Adipose tissue (tissue), 3 donors: ENCODE measurements around the gene ASAH2. TPM values are rescaled to one million over a fixed set of nuclear protein-coding genes. Genes with fewer than 3 reads are reported as not detected.

Source experiments
- H3K27ac ChIP-seq: one replicate; pipeline ENCODE4 v1.5.1; 2013; ENCODE audit warnings: low read depth, low read length
- WGBS, 3 donors: extraction: QIAGEN DNeasy Blood & Tissue Kit; methylation state at CpG; one replicate each; pipeline ENCODE4 v1.1.7; 2013; 5-methylcytosine and 5-hydroxymethylcytosine counted together
- polyA plus RNA-seq, 3 donors: library from polyadenylated mRNA; stranded (reverse); fragments of 200-250 nt; gene quantifications; one replicate each; pipeline ENCODE4 v1.2.3, GENCODE V29; 2013
- donor health status: healthy with polysubstance abuse.
- donor health status: Bipolar disorder and iron deficiency.
- donor health status: healthy.

Gene ASAH2
- polyA plus RNA-seq: under 1 TPM; 0.11 to 0.70 (median 0.40) TPM

DNA sequence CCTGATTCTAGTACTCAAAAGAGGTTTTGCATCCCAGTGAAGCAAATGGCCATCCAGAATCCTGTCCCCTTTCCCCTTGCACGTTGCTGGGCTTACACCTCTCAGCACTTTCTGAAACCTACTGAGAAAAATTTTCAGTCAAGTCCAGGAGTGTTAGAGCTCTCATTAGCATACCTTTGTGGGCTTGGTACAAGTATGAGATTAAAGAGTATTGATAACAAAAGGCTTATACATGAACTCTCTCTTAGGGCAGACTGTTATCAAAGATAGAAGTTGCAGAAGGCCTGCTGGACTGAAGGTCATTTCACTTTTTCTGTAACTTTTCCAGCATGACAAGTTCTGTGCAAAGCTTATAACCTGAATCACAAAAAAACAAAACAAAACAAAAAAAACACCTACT, at the start of gene ASAH2:
ASAH2 (minus strand) TSS at position 123 of the 400 bp plus-strand sequence. CDS start 2,906 bp downstream, outside the sequence.
- H3K27ac ChIP-seq: no peak within 1 kb of the TSS
- 22 to 50% (median 39%) methylated on average over 1 of the region's 1 CpG for WGBS, 3 donors

DNA sequence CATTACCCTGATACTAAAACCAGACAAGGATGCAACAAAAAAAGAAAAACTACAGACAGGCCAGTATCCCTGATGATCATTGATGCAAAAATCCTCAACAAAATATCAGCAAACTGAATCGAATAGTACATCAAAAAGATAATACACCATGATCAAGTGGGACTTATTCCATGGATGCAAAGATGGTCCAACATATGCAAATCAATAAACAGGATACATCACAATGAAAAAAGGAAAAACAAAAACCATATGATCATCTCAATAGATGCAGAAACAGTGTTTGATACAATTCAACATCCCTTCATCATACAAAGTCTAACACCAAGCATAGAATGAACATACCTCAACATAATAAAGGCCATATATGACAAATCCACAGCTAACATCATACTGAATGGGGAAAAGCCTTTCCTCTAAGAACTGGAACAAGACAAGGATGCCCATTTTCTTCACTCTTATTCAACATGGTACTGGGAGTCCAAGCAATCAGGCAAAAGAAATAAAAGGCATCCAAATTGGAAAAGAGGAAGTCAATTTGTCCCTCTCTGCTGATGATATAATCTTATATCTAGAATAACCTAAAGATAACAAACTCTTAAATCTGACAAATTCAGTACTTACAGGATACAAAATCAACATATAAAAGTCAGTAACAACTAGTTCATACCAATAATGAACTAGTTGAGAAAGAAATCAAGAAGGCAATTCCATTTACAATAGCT, 48.8 kb upstream of the ASAH2 start:
- WGBS, 3 donors: 91 to 100% (median 100%) methylated on average over 1 of the region's 1 CpG
- no peak overlapping the region for H3K27ac ChIP-seq

DNA sequence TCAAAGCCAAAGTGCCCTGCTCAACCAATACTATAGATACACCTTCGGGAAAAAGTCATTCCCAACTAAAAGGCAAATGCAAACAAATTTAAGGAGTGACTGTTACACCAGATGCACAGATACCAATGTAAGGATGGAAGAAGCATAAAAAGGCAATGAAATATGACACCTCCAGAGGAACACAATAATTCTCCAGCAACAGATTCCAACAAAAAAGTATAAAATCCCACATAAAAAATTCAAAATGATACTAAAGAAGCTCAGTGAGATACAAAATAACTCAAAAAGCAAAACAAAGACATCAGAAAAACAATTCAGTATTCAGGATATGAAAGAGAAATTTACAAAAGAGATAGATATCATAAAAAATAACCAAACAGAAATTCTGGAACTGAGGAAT, 44.1 kb upstream of the ASAH2 start:
- H3K27ac ChIP-seq: no peak overlapping the region
- WGBS, 3 donors: 47 to 90% (median 89%) methylated on average over 1 of the region's 1 CpG

DNA sequence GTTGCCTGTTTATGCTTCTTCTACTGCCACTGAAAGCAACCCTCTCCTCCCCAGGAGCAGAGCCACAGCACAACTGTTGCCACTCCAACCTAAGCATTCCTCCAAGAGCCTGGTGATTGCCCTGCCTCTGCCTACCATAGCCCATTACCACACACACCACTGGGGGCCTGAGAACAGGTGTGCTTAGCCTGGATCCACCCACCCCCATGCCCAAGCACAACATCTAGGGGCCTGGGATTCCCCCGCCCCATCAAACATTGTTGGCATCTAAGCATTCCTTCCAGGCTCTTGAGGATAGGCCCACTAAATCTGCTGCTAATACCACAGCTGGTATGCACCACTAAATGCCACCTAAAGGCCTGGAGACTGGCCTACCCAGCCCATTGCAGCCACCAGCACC, 43.3 kb upstream of the ASAH2 start:
- H3K27ac ChIP-seq: no peak overlapping the region
- WGBS, 3 donors: 100% methylated on average over 1 of the region's 1 CpG

DNA sequence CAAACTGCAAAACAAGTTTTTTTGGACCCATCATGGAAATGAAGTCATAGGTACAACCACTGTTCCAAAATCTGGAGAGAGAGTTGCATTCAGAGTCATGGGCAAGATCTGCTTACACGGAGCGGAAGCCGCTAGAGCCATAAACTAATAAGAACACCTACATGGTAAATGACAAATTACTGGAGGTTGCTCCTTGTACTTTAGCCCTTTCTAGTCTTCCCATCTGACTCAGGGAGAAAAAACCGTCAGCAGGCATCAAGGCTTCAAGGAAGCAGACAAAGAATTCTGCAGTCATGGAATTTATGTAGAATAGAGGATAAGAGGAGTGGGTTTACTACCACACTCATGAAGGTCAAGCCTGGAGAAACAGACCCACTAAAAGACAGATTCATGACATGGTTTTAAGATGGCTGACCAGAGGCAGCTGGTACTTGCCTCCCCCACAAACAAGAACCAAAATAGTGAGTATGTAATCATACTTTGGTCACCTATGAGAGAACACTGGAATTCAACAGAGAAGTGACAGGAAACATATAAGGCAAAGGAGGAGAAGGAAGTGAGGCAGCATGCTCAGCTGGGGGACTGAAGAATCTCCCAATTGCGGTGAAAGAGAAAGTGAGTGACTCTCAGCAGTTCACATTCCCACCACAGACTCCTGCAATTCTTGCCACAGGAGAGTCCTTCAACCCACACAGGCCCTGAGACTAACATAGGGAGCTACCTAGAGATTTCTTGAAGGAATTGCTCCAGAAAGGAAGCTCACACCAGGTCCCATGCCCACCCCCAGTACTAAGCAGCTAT, 42.4 kb upstream of the ASAH2 start:
- H3K27ac ChIP-seq: no peak overlapping the region
- 80 to 84% (median 82%) methylated on average over 5 of the region's 5 CpGs for WGBS, 3 donors

DNA sequence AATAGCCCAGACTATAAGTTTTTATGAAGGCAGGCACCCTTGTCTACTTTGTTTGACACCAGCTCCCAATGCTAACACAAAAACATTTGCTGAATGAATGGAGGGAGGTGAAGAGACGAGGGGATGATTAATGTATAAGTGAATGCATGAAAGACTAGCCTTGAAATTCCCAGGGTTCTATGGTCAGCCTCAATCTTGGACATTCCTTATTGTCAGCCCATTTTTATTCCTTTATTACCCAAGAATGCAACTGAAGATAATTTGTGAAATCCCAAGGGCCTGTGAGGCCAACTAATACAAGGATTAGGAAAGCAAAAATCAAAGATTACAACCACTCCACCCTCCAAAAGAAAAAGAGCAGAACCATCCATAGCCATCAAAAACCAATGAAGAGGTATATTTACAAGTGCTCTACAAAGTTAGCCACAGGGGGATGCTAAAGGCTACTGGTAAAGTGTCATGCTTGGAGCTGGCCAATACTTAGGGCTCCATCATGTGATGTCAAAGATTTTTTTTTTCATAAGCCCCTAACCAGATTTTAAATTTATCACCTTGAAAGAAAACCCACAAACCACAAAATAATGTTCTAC, 40.0 kb upstream of the ASAH2 start:
- 52 to 64% (median 57%) methylated on average over 1 of the region's 1 CpG for WGBS, 3 donors
- H3K27ac ChIP-seq: no peak overlapping the region

DNA sequence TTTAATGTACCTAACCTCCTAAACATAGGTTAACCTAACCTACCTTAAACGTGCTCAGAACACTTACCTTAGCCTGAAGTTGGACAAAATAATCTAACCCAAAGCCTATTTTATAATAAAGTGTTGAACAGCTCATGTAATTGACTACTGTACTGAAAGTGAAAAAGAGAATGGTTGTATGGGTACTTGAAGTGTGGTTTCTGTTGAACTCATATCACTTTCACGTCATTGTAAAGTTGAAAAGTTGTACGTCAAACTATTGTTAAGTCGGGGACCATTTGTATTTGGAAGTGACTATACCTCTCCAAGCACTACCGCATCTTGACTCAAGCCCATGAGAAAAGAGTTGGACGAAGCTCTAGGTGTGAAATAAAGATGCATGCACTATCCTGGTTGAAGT, 37.9 kb upstream of the ASAH2 start:
- no peak overlapping the region for H3K27ac ChIP-seq
- WGBS, 3 donors: 85 to 91% (median 91%) methylated on average over 6 of the region's 6 CpGs

DNA sequence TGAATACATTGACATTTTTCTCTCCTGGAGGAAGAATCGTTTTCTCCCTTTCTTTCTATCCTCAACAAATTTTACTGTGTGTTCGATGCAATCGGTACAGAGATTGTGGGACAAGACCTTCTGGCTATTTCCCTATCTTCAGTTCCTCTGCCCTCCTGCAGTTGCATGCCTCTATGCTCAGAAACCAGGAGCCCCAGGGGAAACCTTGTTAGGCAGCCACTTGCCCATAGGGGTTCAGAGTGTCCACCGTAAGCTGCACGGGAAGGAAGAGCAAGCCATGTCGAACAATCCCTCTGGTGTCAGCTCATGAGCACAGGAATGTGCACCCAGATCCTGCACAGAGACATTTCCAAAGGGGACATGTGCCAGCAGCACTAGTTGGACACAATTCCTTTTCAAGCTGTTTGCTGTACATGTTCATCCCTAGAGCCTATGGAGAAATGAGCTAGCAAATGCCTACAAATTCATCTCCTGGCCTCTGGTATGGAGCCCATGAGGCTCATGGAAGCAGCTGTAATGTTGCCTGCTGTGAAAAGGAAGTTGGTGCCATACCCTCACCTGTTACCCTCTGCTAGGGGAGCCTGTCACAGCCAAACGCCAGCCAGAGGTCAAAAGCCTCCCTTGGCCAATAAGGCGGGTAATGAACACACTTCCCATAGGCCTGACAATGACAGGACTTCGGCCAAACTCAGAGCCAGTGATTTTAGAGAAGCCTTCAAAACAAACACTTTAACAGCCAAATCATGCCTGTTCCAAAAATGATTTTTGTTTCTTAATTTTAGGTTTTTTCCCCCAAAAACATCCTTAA, 35.9 kb upstream of the ASAH2 start:
- H3K27ac ChIP-seq: no peak overlapping the region
- 60 to 80% (median 65%) methylated on average over 9 of the region's 9 CpGs for WGBS, 3 donors

DNA sequence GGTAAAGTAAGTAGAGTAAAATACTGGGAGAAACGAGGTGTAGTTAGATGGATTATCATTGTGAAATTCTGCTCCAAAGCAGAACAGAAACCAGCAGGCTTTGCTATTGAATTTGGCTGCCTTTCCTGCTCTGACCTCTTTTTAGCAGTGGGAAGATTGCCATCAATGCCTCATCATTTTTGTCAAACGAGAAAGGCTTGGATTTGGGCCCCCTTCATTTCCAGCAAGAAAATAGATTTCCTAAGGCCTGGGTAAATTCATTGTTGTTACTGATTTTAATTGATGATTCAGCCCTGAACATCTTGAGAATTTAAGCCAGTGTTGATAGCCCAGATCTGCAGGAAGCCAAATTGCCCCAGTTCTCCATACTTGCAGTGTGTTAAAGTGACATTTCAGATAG, 35.2 kb upstream of the ASAH2 start:
- no peak overlapping the region for H3K27ac ChIP-seq

DNA sequence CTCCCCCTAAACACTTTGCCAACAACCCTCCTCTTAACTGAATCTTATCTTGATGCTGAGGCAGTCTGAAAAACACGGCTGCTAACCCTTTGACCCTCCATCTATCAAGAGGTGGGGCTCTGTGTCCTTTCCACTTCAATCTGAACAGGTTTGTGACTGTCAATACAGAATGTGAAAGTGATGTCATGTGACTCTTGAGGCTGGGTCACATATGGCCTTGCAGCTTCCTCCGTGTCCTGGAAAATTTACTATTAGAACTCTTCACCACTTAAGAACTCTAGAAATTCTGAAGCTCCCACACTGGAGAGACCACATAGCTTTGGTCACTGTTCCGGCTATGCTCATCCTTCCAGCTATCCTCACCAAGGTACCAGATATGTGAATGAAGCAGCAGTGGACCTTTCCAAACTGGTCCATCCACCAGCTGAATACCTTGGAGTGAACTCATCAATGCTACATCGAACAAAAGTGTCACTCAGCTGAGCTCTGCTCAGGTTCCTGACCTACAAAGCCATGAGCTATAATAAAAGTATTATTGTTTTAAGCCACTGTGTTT, 30.7 kb upstream of the ASAH2 start:
- WGBS, 3 donors: 78 to 84% (median 83%) methylated on average over 4 of the region's 4 CpGs
- H3K27ac ChIP-seq: no peak overlapping the region

More for the DNA sequence above, 35.2 kb upstream of the ASAH2 start:
- WGBS, 3 donors: 27 to 33% (median 29%) methylated on average over 2 of the region's 2 CpGs

DNA sequence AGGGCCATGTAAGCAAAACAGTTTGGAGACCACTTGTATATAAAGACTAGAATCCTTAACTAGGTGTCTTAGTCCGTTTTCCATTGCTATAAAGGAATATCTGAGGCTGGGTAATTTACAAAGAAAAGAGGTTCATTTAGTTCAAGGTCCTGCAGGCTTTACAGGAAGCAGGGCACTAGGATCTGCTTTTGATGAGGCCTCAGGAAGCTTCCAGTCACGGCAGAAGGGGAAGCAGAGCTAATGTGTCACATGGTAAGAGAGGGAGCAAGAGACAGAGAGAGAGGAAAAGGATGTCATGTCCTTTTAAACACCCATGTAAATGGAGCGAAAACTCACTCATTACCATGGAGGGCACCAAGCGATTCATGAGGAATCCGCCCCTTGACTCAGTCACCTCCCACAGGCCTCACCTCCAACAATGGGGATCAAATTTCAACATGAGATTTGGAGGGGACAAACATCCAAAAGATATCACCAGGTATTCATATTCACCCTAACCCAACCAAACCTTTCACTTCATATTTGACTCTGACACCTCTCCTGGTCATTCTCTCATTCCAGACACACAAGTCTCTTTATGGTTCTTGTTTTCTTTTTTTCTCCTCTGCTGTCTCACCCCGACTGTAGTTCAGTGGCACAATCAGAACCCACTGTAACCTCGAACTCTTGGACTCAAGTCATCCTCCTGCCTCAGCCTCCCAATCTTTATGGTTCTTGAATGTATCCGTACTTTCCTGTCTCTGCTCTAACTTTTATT, 30.1 kb upstream of the ASAH2 start:
- 77 to 86% (median 81%) methylated on average over 8 of the region's 8 CpGs for WGBS, 3 donors
- no peak overlapping the region for H3K27ac ChIP-seq

DNA sequence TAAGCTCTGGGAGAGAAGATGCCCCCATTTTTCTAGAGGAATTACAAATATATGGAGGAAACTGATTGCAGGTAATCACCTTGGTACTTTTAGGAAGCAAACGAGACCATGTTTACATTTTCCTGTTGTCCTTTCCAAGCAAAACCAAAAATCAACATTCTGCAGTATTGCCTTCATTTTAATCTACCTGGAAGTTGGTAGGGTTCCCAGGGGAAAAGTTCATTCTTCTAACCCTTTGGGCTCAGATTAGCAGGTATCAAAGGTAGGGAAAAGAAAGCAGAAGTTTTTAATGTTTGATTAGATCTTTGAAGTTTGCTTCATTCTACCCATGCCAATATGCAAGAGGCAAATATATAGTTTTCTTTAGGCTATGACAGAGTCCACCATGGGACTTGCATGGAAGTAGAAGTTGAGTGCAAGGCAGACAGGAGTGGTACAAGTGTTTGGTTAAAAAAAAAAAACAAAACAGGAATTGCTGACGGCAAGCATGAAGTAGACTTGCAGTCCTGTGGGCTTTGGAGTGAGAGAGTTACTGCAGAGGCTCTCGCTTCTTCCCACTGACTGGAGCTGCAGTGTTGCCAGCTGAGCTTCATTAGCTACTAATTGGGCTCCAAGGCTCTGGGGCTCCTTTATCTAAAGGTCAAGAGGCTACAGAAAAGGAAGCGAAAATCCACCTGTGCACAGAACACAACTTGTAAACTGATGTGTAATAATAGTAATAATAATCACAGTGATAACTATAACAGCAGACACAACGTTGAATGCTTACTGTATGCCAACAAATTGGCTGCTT, 28.9 kb upstream of the ASAH2 start:
- no peak overlapping the region for H3K27ac ChIP-seq
- 52 to 72% (median 69%) methylated on average over 5 of the region's 5 CpGs for WGBS, 3 donors

DNA sequence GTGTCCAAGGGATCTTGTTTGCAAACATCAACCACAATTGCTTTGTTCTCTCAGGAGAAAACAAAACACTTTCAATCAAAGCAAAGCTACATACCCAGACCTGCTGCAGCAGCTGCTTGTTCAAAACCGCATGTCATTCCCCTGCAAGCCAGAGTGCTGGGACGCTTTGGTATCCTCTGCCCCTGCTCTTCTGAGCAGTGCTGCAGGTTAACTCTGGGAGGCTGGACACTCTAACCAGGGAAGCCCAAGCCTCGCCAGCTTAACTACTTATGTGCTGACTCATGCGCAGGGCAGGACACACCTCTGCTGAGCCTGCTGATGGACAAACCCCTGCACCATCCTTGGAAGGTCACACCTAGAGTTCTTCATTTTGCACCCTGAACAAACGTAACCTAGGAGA, 28.2 kb upstream of the ASAH2 start:
- WGBS, 3 donors: 66 to 76% (median 72%) methylated on average over 5 of the region's 5 CpGs
- H3K27ac ChIP-seq: no peak overlapping the region

DNA sequence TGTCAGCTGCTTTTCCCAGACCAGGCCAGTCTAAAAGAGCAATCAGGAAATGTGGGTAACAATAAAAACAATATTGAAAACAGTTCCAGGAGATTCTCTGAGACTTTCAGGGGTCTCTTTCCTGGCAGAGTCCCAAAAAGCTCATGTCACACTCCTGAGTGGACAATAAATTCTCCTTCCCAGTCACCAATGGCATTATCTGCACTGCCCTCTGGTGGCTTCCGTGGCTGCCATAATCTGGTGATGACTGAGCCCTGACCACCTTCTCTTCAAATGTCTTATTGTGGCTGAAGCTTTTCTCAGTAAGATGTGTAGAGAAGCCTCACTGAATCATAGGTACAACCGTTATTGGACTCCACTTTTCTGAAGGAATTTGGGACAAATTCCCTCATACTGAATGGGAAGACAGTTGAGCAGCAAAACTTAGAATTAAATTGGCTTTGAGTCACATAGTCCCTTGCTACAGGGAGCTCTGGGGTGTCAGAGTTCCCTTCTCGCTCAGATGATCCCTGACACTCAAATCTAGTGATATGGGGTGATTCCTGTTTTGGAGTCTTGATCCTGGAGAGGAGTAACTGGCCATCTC, 24.4 kb upstream of the ASAH2 start:
- H3K27ac ChIP-seq: no peak overlapping the region
- WGBS, 3 donors: 40 to 55% (median 50%) methylated on average over 3 of the region's 3 CpGs

DNA sequence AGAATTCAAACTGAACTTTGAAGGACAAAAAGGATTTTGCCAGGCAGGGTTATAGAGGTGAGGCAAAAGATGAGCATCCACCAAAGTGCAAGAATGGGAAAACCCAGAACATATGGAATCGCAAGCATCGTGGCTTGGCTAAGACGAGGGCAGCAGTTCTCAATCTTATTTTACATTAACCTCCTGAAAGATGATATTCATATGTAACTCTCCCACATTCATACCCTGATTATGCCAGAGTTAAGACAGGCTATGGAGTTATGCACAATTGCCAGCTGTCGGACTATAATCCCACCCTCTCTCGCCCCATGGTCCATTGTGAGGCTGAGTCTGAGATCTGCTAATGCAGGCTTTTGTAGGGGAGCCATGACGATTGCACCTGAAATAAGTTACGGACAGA, 21.2 kb upstream of the ASAH2 start:
- no peak overlapping the region for H3K27ac ChIP-seq
- 90 to 92% (median 92%) methylated on average over 7 of the region's 7 CpGs for WGBS, 3 donors

DNA sequence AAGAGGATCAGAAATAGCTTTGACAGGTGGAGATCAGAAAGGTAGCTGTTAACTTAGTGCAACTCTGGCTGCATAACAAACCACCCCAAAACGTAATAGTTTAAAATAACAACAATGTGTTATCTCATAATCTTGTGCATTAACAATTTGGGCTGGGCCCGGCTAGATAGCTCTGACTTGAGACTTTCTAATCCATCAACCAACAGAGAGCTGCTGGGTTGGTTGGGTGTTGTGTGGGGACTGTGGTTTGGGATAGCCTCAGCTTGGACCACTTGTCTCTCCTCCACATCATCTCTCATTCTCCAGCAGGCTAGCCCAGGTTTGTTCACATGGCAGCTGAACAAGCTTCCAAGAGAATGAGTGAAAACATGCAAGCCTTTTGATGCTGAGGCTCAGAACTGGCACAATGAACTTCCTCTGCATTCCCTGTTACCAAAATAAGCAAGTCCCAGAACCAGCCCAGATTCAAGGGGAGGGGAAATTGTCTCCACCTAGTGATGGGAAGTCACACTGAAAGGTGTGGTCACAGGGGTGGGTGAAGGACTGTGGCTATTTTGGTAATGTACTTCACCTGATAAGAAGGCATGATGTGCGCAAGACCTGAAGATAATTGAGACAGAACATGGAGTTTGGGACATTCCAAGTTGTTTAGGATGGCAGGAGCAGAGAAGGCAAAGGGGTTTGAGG, 20.4 kb upstream of the ASAH2 start:
- H3K27ac ChIP-seq: no peak overlapping the region
- WGBS, 3 donors: 85 to 87% (median 86%) methylated on average over 3 of the region's 3 CpGs
